IPS-15b (cell line): ENCODE data around the gene SLC25A31.

Experiments
- H3K27me3 ChIP-seq: one replicate; pipeline ENCODE4 v1.6.1; 2013; ENCODE audit warnings: low read length; ENCODE audit not compliant: control insufficient read depth, insufficient read depth
- H3K36me3 ChIP-seq: one replicate; pipeline ENCODE4 v1.6.1; 2013; ENCODE audit warnings: low read length; ENCODE audit not compliant: control insufficient read depth, insufficient read depth
- H3K4me1 ChIP-seq: one replicate; pipeline ENCODE4 v1.6.1; 2013; ENCODE audit warnings: mild to moderate bottlenecking, low read length; ENCODE audit not compliant: control insufficient read depth, insufficient read depth
- H3K4me3 ChIP-seq: one replicate; pipeline ENCODE4 v1.5.1; 2013; ENCODE audit warnings: low read depth, low read length
- H3K9ac ChIP-seq: one replicate; pipeline ENCODE4 v1.6.1; 2013; ENCODE audit warnings: low read depth, mild to moderate bottlenecking, low read length
- H3K9me3 ChIP-seq: one replicate; pipeline ENCODE4 v1.6.1; 2013; ENCODE audit warnings: mild to moderate bottlenecking, low read length; ENCODE audit not compliant: control insufficient read depth, insufficient read depth

SLC25A31 gene

GRCh38 chr4:127810551-127810950 lies 80.4 kb downstream of the SLC25A31 start:
- H3K4me3 ChIP-seq: no peak overlapping the region
- H3K27me3 ChIP-seq: no peaks in the 10 kb centered on the region
- no peaks in the 10 kb centered on the region for H3K9me3 ChIP-seq
- no peaks in the 10 kb centered on the region for H3K4me1 ChIP-seq
- no peak overlapping the region for H3K9ac ChIP-seq
- H3K36me3 ChIP-seq: no peaks in the 10 kb centered on the region

DNA sequence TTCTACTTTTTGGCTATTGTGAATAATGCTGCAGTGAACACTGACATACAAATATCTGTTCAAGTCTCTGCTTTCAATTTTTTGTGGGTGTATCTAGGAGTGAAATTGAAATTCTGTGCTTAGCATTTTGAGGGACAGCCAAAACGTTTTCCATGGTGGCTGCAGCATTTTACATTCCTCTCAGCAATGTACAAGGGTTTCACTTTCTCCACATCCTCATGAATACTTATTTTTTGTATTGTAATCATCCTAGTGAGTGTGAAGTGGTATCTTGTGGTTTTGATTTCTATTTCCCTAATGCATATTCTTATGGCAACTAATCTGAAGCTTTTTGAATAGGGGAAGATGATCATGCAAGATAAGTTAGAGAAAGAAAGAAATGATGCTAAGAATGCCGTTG lies 92.2 kb downstream of the SLC25A31 start:
- Histone ChIP-seq H3K9ac (no peak overlapping the region), H3K36me3 (no peaks in the 10 kb centered on the region), H3K9me3 (no peaks in the 10 kb centered on the region), H3K27me3 (no peaks in the 10 kb centered on the region), H3K4me1 (no peaks in the 10 kb centered on the region), H3K4me3 (no peak overlapping the region)
